Glutamatergic neuron (in vitro differentiated cells): Measurements from ENCODE around the gene USP7. TPM values are rescaled to one million over a fixed set of nuclear protein-coding genes. Genes with fewer than 3 reads are reported as not detected.
A peak's percentile ranks its signal among the peaks of the same experiment; 100 is the strongest.

Source experiments
- DNase-seq: peaks from one replicate; pipeline ENCODE4 v3.0.0; 2022
- H3K27ac Mint-ChIP-seq: one replicate; pipeline ENCODE4 v1.8.0; 2020; ENCODE audit warnings: mild to moderate bottlenecking, mixed read lengths, inconsistent platforms; ENCODE audit not compliant: unreplicated experiment
- H3K27me3 Mint-ChIP-seq: one replicate; pipeline ENCODE4 v1.8.0; 2020; ENCODE audit warnings: mild to moderate bottlenecking, moderate library complexity, mixed read lengths, inconsistent platforms; ENCODE audit not compliant: unreplicated experiment
- H3K36me3 Mint-ChIP-seq: one replicate; pipeline ENCODE4 v1.8.0; 2020; ENCODE audit warnings: mild to moderate bottlenecking, mixed read lengths, inconsistent platforms; ENCODE audit not compliant: unreplicated experiment
- H3K4me1 Mint-ChIP-seq: one replicate; pipeline ENCODE4 v1.8.0; 2020; ENCODE audit warnings: mild to moderate bottlenecking, low read depth, mixed read lengths, inconsistent platforms; ENCODE audit not compliant: unreplicated experiment
- H3K4me3 Mint-ChIP-seq: one replicate; pipeline ENCODE4 v1.8.0; 2020; ENCODE audit warnings: mild to moderate bottlenecking, mixed read lengths, inconsistent platforms; ENCODE audit not compliant: unreplicated experiment
- H3K9me3 Mint-ChIP-seq: one replicate; pipeline ENCODE4 v1.8.0; 2020; ENCODE audit warnings: mild to moderate bottlenecking, moderate library complexity, mixed read lengths, inconsistent platforms; ENCODE audit not compliant: unreplicated experiment
- total RNA-seq: library from RNA; stranded (reverse); fragmentation: NEBNext Ultra II Directional; extraction: Animal tissue kit (Norgen Biotek cat#: 25700); gene quantifications from one replicate; pipeline ENCODE4 v1.2.1, GENCODE V29; 2021; ENCODE audit not compliant: unreplicated experiment
- TF ChIP-seq, protein P1 (sequence below): fragments of 200-600 bp; sonication (generic); IDR thresholded peaks from one replicate; pipeline ENCODE4 v1.5.0; 2021; ENCODE audit not compliant: partially characterized antibody, unreplicated experiment

Gene USP7
- total RNA-seq, 1 donor from 2014 or later, result 167 TPM

DNA sequence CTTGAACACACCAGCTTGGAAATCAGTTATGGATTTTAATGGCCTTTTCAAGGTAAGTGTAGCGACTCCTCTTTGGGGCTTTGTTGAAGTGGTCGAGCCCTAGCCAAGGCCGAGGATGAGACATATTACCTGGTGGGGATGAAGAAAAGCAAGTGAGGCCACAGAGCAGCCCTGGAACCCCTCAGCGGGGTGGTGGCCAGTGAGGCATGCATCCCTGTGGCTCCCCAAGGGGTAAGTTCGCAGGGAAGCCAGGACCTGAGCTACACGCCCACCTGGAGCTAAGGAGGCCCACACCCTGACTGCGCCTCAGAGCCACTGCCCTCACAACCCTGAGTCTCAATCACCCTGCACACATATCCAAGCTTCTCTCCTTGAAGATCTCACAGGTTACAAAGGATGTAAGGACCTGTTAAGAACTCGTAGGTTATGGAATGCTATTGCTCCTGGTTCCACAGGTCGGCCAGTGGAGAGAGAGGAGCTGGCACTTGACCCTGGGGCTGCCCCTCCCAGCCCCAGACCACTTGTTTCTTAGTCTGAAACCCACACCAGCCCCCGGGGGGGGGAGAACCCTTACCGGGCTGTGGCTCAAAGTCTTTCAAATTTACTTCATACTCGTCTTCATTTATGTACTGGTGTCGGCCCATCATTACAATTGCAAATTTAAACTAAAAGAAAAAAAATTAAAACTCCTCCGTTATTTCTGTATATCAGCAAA lies 69.6 kb downstream of the USP7 start:
- Mint-ChIP-seq H3K27ac (no peak overlapping the region), H3K27me3 (peaks cover 1% of the 10 kb centered on the region), H3K4me3 (no peak overlapping the region), H3K9me3 (peaks cover 5% of the 10 kb centered on the region), H3K36me3 (peaks cover 6% of the 10 kb centered on the region), H3K4me1 (peaks cover 20% of the 10 kb centered on the region)
- TF ChIP-seq, protein P1, sequence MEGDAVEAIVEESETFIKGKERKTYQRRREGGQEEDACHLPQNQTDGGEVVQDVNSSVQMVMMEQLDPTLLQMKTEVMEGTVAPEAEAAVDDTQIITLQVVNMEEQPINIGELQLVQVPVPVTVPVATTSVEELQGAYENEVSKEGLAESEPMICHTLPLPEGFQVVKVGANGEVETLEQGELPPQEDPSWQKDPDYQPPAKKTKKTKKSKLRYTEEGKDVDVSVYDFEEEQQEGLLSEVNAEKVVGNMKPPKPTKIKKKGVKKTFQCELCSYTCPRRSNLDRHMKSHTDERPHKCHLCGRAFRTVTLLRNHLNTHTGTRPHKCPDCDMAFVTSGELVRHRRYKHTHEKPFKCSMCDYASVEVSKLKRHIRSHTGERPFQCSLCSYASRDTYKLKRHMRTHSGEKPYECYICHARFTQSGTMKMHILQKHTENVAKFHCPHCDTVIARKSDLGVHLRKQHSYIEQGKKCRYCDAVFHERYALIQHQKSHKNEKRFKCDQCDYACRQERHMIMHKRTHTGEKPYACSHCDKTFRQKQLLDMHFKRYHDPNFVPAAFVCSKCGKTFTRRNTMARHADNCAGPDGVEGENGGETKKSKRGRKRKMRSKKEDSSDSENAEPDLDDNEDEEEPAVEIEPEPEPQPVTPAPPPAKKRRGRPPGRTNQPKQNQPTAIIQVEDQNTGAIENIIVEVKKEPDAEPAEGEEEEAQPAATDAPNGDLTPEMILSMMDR, result no peak
- no peak for DNase-seq

DNA sequence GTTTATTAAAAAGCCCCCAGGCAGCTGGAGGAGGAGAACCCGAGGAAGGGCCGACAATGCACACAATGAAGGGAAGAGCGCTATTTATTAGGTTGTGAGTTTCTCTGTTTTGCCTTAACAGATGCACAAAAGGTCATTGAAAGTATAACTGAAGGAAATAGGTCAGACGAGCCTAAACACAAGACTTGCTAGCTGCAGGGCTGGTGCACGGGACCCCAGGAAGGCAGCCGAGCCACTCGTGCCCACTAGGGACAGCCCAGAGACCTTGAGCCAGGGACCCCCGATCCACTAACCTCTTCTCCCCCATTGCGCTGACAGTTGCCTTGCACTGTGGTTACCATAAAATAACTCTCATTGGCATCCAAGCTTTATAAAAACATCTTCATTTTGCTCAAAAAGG lies 70.3 kb downstream of the USP7 start:
- TF ChIP-seq, protein P1, result no peak
- peaks cover 5% of the 10 kb centered on the region for H3K9me3 Mint-ChIP-seq
- peak overlapping the region; percentile 14 for H3K4me3 Mint-ChIP-seq
- H3K4me1 Mint-ChIP-seq, result peaks cover 20% of the 10 kb centered on the region
- no peak for DNase-seq
- peaks cover 1% of the 10 kb centered on the region for H3K27me3 Mint-ChIP-seq
- peaks cover 6% of the 10 kb centered on the region for H3K36me3 Mint-ChIP-seq
- H3K27ac Mint-ChIP-seq, result no peak overlapping the region

DNA sequence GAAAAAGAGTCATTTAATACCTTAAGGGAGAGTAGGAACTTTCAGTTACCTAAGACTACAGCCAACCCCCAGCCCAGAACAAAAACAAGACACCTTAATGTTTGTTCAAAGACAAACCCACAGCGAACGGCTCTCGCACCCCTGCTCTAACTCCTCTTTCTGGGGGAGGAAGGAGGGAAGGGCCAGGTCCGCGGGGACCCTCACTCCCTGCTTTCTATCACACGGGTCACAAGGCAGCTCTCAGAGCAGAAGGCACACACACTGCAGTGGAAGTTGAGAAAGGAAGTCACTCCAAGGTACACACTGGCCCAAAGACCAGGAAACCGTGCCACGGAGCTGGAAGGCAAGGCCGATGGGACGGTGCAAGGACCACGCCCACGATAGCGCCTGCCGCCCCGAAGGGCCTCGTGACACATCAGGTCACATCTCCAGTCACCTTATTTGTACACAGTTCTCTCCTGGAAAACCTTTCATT lies 71.6 kb downstream of the USP7 start:
- DNase-seq, result no peak
- Mint-ChIP-seq H3K27me3 (peaks cover 5% of the 10 kb centered on the region), H3K4me3 (no peak overlapping the region), H3K27ac (peak overlapping the region; percentile 77), H3K9me3 (peaks cover 8% of the 10 kb centered on the region), H3K36me3 (peaks cover 9% of the 10 kb centered on the region), H3K4me1 (peaks cover 23% of the 10 kb centered on the region)
- TF ChIP-seq, protein P1, result no peak

DNA sequence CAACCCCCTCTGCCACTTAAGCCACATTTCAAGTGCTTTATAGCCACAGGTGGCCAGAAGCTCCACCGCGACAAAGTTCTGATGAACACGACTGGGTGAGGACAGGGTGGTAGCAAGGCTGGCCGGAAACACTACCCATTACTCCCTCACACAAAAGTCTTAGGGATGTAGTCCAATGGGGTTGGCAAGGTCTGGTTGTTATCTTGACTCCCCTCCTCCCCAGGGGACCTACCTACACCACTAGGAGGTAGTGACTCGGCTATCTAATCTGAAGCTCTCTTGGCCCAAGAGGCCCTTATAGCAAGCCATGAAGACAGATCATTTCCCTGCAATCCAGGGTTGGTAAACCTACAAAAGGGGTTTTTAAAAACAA lies 73.2 kb downstream of the USP7 start:
- Mint-ChIP-seq H3K27me3 (peaks cover 12% of the 10 kb centered on the region), H3K27ac (no peak overlapping the region), H3K4me3 (no peak overlapping the region), H3K4me1 (peaks cover 36% of the 10 kb centered on the region), H3K9me3 (peaks cover 11% of the 10 kb centered on the region), H3K36me3 (peaks cover 12% of the 10 kb centered on the region)
- DNase-seq, result no peak
- TF ChIP-seq, protein P1, result no peak

DNA sequence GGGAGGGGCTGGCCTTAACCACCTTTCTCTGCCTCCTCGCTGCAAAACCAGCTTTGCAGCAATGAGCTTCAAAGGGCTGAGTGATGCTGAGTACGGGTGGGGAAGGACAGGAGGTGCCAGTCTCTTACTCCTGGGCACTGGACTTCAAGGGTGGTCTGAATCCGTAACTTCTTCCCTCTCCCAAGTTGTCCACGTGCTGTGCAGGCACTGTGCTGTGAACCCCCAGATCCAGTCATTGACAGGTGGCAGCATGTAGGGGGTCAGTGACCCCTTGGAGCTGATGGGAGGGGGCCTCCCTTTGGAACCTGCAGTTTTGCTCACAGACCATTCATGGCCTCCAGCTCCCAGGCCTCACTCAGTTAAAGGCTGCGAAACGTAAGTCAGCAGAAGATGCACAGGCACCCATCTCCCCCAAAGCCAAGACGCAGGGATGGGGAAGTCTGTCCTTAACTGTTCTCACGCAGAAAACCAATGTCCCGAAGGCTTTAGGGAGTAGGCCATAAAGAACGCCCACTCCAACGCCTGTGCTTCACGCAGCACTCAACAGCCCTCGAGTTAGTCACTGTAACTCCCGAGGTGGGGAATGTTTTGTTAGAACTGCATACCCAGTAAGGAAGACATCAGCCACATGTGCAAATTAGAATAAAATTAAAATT lies 73.7 kb downstream of the USP7 start:
- TF ChIP-seq, protein P1, result no peak
- Mint-ChIP-seq H3K27me3 (peaks cover 14% of the 10 kb centered on the region), H3K27ac (no peak overlapping the region), H3K4me1 (peaks cover 41% of the 10 kb centered on the region), H3K9me3 (peaks cover 12% of the 10 kb centered on the region), H3K36me3 (peaks cover 12% of the 10 kb centered on the region), H3K4me3 (no peak overlapping the region)
- DNase-seq, result no peak
